ENCODE measurements around the gene PNCK.
"Not testable (repeated sequence)": the region's sequence is repeated elsewhere in the genome, so short reads cannot be mapped to it uniquely, and the experiment has no call there.

PNCK gene

GRCh38 chrX:153686711-153687110, 13.1 kb upstream of the PNCK start:
- DNase-seq (ENCODE audit: low read depth in 3 of 3, low spot score in 1 of 3) = no peak

GRCh38 chrX:153685751-153686696, 12.4 kb upstream of the PNCK start:
- no peak for DNase-seq (ENCODE audit: low read depth in 3 of 3, low spot score in 1 of 3)

GRCh38 chrX:153685156-153685536, 11.5 kb upstream of the PNCK start:
- no peak for DNase-seq (ENCODE audit: low read depth in 3 of 3, low spot score in 1 of 3)

- DNase-seq (ENCODE audit: low read depth in 3 of 3, low spot score in 1 of 3) = no peak
These were observed 11.0 kb upstream of the PNCK start for GRCh38 chrX:153684467-153685155.

GRCh38 chrX:153683486-153683885, 9.9 kb upstream of the PNCK start:
- not testable (repeated sequence) for DNase-seq (ENCODE audit: low read depth in 3 of 3, low spot score in 1 of 3)

GRCh38 chrX:153681175-153681574, 7.6 kb upstream of the PNCK start:
- no peak for DNase-seq (ENCODE audit: low read depth in 3 of 3, low spot score in 1 of 3)

GRCh38 chrX:153674219-153674851, 722 bp upstream of the PNCK start:
- DNase-seq (ENCODE audit: low read depth in 3 of 3, low spot score in 1 of 3) = no peak

GRCh38 chrX:153672531-153673427, 834 bp downstream of the PNCK start:
- no peak for DNase-seq (ENCODE audit: low read depth in 3 of 3, low spot score in 1 of 3)

- no peak for DNase-seq (ENCODE audit: low read depth in 3 of 3, low spot score in 1 of 3)
These were observed 1.8 kb downstream of the PNCK start for GRCh38 chrX:153671589-153672530.

- DNase-seq (ENCODE audit: low read depth in 3 of 3, low spot score in 1 of 3) = no peak
These were observed 2.6 kb downstream of the PNCK start for GRCh38 chrX:153670748-153671588.

- no peak for DNase-seq (ENCODE audit: low read depth in 3 of 3, low spot score in 1 of 3)
These were observed 3.5 kb downstream of the PNCK start for GRCh38 chrX:153669901-153670731.

- DNase-seq (ENCODE audit: low read depth in 3 of 3, low spot score in 1 of 3) = no peak
These were observed 4.3 kb downstream of the PNCK start for GRCh38 chrX:153669174-153669890.

- no peak for DNase-seq (ENCODE audit: low read depth in 3 of 3, low spot score in 1 of 3)
These were observed 5.0 kb downstream of the PNCK start for GRCh38 chrX:153668423-153669173.

- DNase-seq (ENCODE audit: low read depth in 3 of 3, low spot score in 1 of 3) = peak; percentile 17 to 81 (median 56)
These were observed 5.6 kb downstream of the PNCK start for GRCh38 chrX:153667956-153668396.

GRCh38 chrX:153667281-153667955, 6.2 kb downstream of the PNCK start:
- DNase-seq (ENCODE audit: low read depth in 3 of 3, low spot score in 1 of 3) = no peak

- DNase-seq (ENCODE audit: low read depth in 3 of 3, low spot score in 1 of 3) = no peak
These were observed 7.8 kb downstream of the PNCK start for GRCh38 chrX:153665726-153666306.

All from stimulated activated CD4-positive, alpha-beta T cell treated with anti-CD3 and anti-CD28 coated beads, TNF-alpha, amount 100 ng/mL, for 1 hour (primary cell).